Neural cell (in vitro differentiated cells): ENCODE measurements around the gene SPACA6. TPM values are rescaled to one million over a fixed set of nuclear protein-coding genes. Genes with fewer than 3 reads are reported as not detected.

ENCODE experiments used
- H2AFZ ChIP-seq: fragments of 200-600, 300-800 bp; sonication (generic), shearing (Covaris generic); 2 replicates; pipeline ENCODE4 v1.6.0; 2014; ENCODE audit warnings: low read depth, mild to moderate bottlenecking, antibody characterized with exemption, low read length, moderate library complexity
- H3F3A ChIP-seq: fragments of 200-600 bp; shearing (Covaris generic); 2 replicates; pipeline ENCODE4 v1.6.1; 2016; ENCODE audit warnings: mild to moderate bottlenecking, moderate library complexity, mixed read lengths, antibody characterized with exemption, low read length; ENCODE audit not compliant: insufficient read depth, poor library complexity, severe bottlenecking
- H3K27ac ChIP-seq: fragments of 200-600, 300-800 bp; sonication (generic), shearing (Covaris generic); 2 replicates; pipeline ENCODE4 v1.5.1; 2014; ENCODE audit warnings: mild to moderate bottlenecking, low read length, moderate library complexity
- H3K27me3 ChIP-seq: fragments of 300-800, 200-600 bp; sonication (generic), shearing (Covaris generic); 2 replicates; pipeline ENCODE4 v1.6.0; 2014; ENCODE audit warnings: mild to moderate bottlenecking, low read depth, low read length, moderate library complexity; ENCODE audit not compliant: insufficient read depth
- H3K36me3 ChIP-seq: fragments of 300-800, 200-600 bp; sonication (generic), shearing (Covaris generic); 2 replicates; pipeline ENCODE4 v1.5.1; 2014; ENCODE audit warnings: mild to moderate bottlenecking, antibody characterized with exemption, low read length, moderate library complexity; ENCODE audit not compliant: insufficient read depth
- H3K4me2 ChIP-seq: fragments of 300-800, 200-600 bp; sonication (generic), shearing (Covaris generic); 2 replicates; pipeline ENCODE4 v1.6.0; 2014; ENCODE audit warnings: mild to moderate bottlenecking, low read length
- H3K4me3 ChIP-seq: fragments of 300-800, 200-600 bp; sonication (generic), shearing (Covaris generic); 2 replicates; pipeline ENCODE4 v1.5.1; 2014; ENCODE audit warnings: mild to moderate bottlenecking, low read length, moderate library complexity
- H3K79me2 ChIP-seq: fragments of 200-600 bp; shearing (Covaris generic); replicated peaks from 2 replicates; pipeline ENCODE4 v1.6.0; 2014; ENCODE audit warnings: mild to moderate bottlenecking, low read length, moderate library complexity; ENCODE audit not compliant: insufficient read depth
- H3K9ac ChIP-seq: fragments of 300-800, 200-600 bp; sonication (generic), shearing (Covaris generic); 2 replicates; pipeline ENCODE4 v1.6.1; 2016; ENCODE audit warnings: mild to moderate bottlenecking, low read length, mixed read lengths
- H3K9me2 ChIP-seq: fragments of 200-600 bp; shearing (Covaris generic); 2 replicates; pipeline ENCODE4 v1.6.1; 2016; ENCODE audit warnings: mild to moderate bottlenecking, low read length, mixed read lengths; ENCODE audit not compliant: insufficient read depth
- H3K9me3 ChIP-seq: fragments of 200-600, 300-800 bp; sonication (generic), shearing (Covaris generic); 2 replicates; pipeline ENCODE4 v1.6.1; 2016; ENCODE audit warnings: mild to moderate bottlenecking, mixed run types, low read length, moderate library complexity, mixed read lengths
- H4K20me1 ChIP-seq: fragments of 200-600 bp; shearing (Covaris generic); 2 replicates; pipeline ENCODE4 v1.6.1; 2016; ENCODE audit warnings: mild to moderate bottlenecking, mixed run types; ENCODE audit not compliant: insufficient read depth
- CTCF ChIP-seq: fragments of 450-650 bp; IDR thresholded peaks from 2 replicates; pipeline ENCODE4 v1.5.1; 2014; ENCODE audit warnings: antibody characterized with exemption, mild to moderate bottlenecking, moderate library complexity; ENCODE audit not compliant: poor library complexity, severe bottlenecking
- EP300 ChIP-seq: fragments of 450-650 bp; conservative IDR thresholded peaks from 2 replicates; pipeline ENCODE4 v1.6.1; 2014; ENCODE audit warnings: antibody characterized with exemption, mild to moderate bottlenecking, moderate library complexity; ENCODE audit not compliant: poor library complexity, severe bottlenecking
- EZH2 ChIP-seq: fragments of 200-600, 300-800 bp; shearing (Covaris generic), sonication (generic); IDR thresholded peaks from 2 replicates; pipeline ENCODE4 v1.6.1; 2014; ENCODE audit warnings: antibody characterized with exemption, low read length, borderline replicate concordance, mild to moderate bottlenecking; ENCODE audit not compliant: insufficient read depth, poor library complexity, severe bottlenecking
- MXI1 ChIP-seq: fragments of 450-650 bp; conservative IDR thresholded peaks from 2 replicates; pipeline ENCODE4 v1.6.1; 2014; ENCODE audit warnings: antibody characterized with exemption, mild to moderate bottlenecking; ENCODE audit not compliant: poor library complexity, severe bottlenecking
- POLR2AphosphoS5 ChIP-seq: IDR thresholded peaks from 2 replicates; pipeline ENCODE4 v1.6.1; 2012
- RAD21 ChIP-seq: fragments of 450-650 bp; conservative IDR thresholded peaks from 2 replicates; pipeline ENCODE4 v1.6.1; 2014; ENCODE audit warnings: antibody characterized with exemption, mild to moderate bottlenecking, moderate library complexity
- REST ChIP-seq: IDR thresholded peaks from 2 replicates; pipeline ENCODE4 v1.6.1; 2012; ENCODE audit warnings: borderline replicate concordance
- SMC3 ChIP-seq: fragments of 450-650 bp; conservative IDR thresholded peaks from 2 replicates; pipeline ENCODE4 v1.6.1; 2014; ENCODE audit warnings: antibody characterized with exemption, mild to moderate bottlenecking, moderate library complexity; ENCODE audit not compliant: poor library complexity
- TAF1 ChIP-seq: IDR thresholded peaks from 2 replicates; pipeline ENCODE4 v1.6.1; 2012; ENCODE audit warnings: low read depth
- polyA plus RNA-seq: library from polyadenylated mRNA; depleted of rRNA; stranded (reverse); fragments of >200 nt; gene quantifications from 2 replicates; pipeline ENCODE4 v1.2.3, GENCODE V29; 2014

The SPACA6 gene
- polyA plus RNA-seq, 1 donor from 2014 or later = 5.2 TPM

- Histone ChIP-seq H4K20me1 (no peaks in the 10 kb centered on the region), H3K79me2 (no peaks in the 10 kb centered on the region), H3K27me3 (no peaks in the 10 kb centered on the region), H3F3A (no peaks in the 10 kb centered on the region), H3K9ac (no peak overlapping the region), H3K4me2 (no peak overlapping the region), H2AFZ (no peak overlapping the region), H3K4me3 (no peak overlapping the region), H3K27ac (no peak overlapping the region), H3K9me3 (no peaks in the 10 kb centered on the region), H3K36me3 (no peaks in the 10 kb centered on the region), H3K9me2 (no peaks in the 10 kb centered on the region)
- no peak for TF ChIP-seq SMC3
- TF ChIP-seq CTCF = no peak
- no peak for TF ChIP-seq TAF1
- no peak for TF ChIP-seq EP300
- TF ChIP-seq MXI1 = no peak
- no peak for TF ChIP-seq REST
These were observed 57.4 kb downstream of the SPACA6 start for GRCh38 chr19:51750400-51751094.

- H3K9ac ChIP-seq = no peak within 1 kb of the TSS
- H3K9me2 ChIP-seq = no peaks in the 10 kb centered on the region
- no peaks in the 10 kb centered on the region for H3K27me3 ChIP-seq
- no peak within 1 kb of the TSS for H2AFZ ChIP-seq
- no peak within 1 kb of the TSS for H3K4me2 ChIP-seq
- no peak within 1 kb of the TSS for H3K4me3 ChIP-seq
- H4K20me1 ChIP-seq = no peaks in the 10 kb centered on the region
- no peaks in the 10 kb centered on the region for H3K36me3 ChIP-seq
- no peaks in the 10 kb centered on the region for H3K9me3 ChIP-seq
- no peaks in the 10 kb centered on the region for H3K79me2 ChIP-seq
- no peaks in the 10 kb centered on the region for H3F3A ChIP-seq
- no peak for TF ChIP-seq MXI1
- TF ChIP-seq RAD21 = no peak
- no peak for TF ChIP-seq CTCF
- no peak for TF ChIP-seq TAF1
- TF ChIP-seq POLR2AphosphoS5 = no peak
- TF ChIP-seq SMC3 = no peak
- TF ChIP-seq EP300 = no peak
- TF ChIP-seq EZH2 = no peak
- no peak for TF ChIP-seq REST
- H3K27ac ChIP-seq = no peak within 1 kb of the TSS
These were observed 58.5 kb downstream of the SPACA6 start, which contains the start of gene FPR1 for GRCh38 chr19:51751655-51752054. FPR1 (minus strand) TSS chr19:51751878; CDS start chr19:51746994, 4,884 bp downstream.
